Hepatocyte (in vitro differentiated cells): ENCODE data around the gene SETX.

ENCODE experiments used
- EZH2 ChIP-seq: fragments of 200-600 bp; sonication (generic); IDR thresholded peaks from 2 replicates; pipeline ENCODE4 v1.6.1; 2016; ENCODE audit warnings: antibody characterized with exemption, mild to moderate bottlenecking, borderline replicate concordance
- EZH2phosphoT487 ChIP-seq: fragments of 200-600 bp; sonication (generic); IDR thresholded peaks from one replicate; pipeline ENCODE4 v1.6.1; 2018; ENCODE audit warnings: antibody characterized with exemption, mild to moderate bottlenecking, low read depth, moderate library complexity; ENCODE audit not compliant: unreplicated experiment, severe bottlenecking
- TF ChIP-seq, protein P1 (sequence below): fragments of 200-600 bp; sonication (generic); IDR thresholded peaks from 2 replicates; pipeline ENCODE4 v1.5.1; 2016; ENCODE audit warnings: antibody characterized with exemption, mild to moderate bottlenecking; ENCODE audit not compliant: poor library complexity

DNA sequence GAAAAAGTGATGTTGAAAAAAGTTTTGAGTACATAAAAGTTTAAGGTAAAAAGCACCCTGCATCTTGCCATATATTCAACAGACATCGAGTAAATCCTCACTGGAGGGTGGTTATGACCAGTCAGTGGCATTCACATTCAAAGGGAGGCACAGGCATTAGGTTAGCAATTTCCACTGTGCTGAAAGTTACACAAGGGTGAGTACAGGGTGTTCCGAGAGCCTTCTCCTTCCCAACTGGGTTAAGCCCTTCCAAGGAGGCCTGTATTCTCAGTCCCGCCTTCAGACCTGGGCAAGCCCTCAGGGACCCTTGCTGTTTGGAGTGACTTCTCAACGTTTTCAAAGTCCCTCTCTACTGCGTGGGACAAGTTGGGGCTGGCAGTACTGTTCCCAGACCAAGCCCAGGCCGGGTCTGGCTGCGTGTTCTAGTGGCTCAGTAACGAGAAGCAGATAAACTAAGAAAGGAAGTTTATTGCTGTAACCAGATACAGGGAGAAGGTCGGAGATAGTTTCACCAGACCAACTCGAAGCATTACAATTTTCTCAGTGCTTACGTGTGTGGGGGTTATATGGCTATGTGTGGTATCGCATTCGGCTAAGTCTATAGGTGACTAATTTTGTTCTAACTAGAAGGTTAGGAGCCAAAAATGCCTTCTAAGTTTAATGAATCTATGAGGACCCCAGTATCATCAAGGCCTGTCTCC is 13.0 kb upstream of the SETX start:
- TF ChIP-seq, protein P1, sequence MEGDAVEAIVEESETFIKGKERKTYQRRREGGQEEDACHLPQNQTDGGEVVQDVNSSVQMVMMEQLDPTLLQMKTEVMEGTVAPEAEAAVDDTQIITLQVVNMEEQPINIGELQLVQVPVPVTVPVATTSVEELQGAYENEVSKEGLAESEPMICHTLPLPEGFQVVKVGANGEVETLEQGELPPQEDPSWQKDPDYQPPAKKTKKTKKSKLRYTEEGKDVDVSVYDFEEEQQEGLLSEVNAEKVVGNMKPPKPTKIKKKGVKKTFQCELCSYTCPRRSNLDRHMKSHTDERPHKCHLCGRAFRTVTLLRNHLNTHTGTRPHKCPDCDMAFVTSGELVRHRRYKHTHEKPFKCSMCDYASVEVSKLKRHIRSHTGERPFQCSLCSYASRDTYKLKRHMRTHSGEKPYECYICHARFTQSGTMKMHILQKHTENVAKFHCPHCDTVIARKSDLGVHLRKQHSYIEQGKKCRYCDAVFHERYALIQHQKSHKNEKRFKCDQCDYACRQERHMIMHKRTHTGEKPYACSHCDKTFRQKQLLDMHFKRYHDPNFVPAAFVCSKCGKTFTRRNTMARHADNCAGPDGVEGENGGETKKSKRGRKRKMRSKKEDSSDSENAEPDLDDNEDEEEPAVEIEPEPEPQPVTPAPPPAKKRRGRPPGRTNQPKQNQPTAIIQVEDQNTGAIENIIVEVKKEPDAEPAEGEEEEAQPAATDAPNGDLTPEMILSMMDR = no peak
- TF ChIP-seq EZH2 (no peak), EZH2phosphoT487 (no peak)
